Ovary (tissue), 3 donors: ENCODE measurements around the gene SOST.

Source experiments
- EP300 ChIP-seq: sonication (generic); formaldehyde crosslinking; IDR thresholded peaks from one replicate; pipeline ENCODE4 v1.6.1; 2017; ENCODE audit warnings: antibody characterized with exemption
- POLR2A ChIP-seq: fragments of 450-650 bp; IDR thresholded peaks from one replicate; pipeline ENCODE4 v1.6.1; 2017; ENCODE audit warnings: antibody characterized with exemption, mild to moderate bottlenecking, moderate library complexity
- TF ChIP-seq, protein P1 (sequence below), 3 donors: fragments of 450-650 bp in 2 of 3; fragments of 200-600 bp in 1 of 3; IDR thresholded peaks; one replicate each; pipeline versions ENCODE4 v1.5.1 to v1.8.0; 2016 to 2022; ENCODE audit warnings: antibody characterized with exemption in 3 of 3, mild to moderate bottlenecking in 1 of 3
- donor health status: DM: no; HTN: no; CAD: no.

- TF ChIP-seq, protein P1, sequence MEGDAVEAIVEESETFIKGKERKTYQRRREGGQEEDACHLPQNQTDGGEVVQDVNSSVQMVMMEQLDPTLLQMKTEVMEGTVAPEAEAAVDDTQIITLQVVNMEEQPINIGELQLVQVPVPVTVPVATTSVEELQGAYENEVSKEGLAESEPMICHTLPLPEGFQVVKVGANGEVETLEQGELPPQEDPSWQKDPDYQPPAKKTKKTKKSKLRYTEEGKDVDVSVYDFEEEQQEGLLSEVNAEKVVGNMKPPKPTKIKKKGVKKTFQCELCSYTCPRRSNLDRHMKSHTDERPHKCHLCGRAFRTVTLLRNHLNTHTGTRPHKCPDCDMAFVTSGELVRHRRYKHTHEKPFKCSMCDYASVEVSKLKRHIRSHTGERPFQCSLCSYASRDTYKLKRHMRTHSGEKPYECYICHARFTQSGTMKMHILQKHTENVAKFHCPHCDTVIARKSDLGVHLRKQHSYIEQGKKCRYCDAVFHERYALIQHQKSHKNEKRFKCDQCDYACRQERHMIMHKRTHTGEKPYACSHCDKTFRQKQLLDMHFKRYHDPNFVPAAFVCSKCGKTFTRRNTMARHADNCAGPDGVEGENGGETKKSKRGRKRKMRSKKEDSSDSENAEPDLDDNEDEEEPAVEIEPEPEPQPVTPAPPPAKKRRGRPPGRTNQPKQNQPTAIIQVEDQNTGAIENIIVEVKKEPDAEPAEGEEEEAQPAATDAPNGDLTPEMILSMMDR (IDR thresholded peaks at IDR 0.05) = no peak
- TF ChIP-seq POLR2A (no peak), EP300 (no peak)
Observed at GRCh38 chr17:43799047-43799446, 40.5 kb upstream of the SOST start.
